ENCODE results near the gene DMWD.
"Not testable (repeated sequence)": the region's sequence is repeated elsewhere in the genome, so short reads cannot be mapped to it uniquely, and the experiment has no call there.

Gene DMWD

DNA sequence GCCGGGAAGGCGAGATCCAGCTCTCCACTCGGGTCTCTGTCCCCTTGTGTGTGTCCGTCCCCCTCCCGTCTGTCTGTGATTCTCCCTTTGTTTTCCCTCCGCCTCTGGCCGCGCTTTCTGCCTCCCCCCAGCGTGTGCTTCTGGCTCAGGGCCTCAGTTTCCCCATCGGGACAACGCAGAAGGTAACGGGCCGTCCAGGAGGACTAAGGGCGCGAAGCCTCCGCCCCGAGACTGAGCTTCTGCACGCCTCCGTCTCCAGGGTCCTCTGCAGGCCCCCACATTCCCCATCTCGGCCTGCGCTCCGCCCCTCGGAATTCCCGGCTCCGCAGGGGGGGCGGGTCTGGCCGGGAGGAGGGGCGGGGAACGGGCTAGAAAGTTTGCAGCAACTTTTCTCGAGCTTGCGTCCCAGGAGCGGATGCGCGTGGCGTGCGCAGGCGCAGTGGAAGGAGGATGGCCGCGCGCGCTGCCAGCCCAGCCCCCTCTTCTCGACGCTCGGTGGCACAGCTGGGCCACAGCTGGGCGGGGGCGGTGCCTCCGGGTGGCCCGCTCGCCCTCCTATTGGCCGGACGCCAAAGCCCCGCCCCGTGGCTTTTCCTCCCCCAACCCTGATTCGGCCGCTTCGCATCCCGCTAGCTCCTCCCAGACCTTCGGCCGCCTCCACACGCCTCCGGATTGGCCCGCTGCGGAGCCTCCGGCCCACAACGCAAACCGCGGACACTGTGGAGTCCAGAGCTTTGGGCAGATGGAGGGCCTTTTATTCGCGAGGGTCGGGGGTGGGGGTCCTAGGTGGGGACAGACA is 23.5 kb downstream of the DMWD start, which contains the start of gene SIX5:
Gene SIX5, minus strand, starts transcription at position 269 of the 799 bp plus-strand sequence. CDS start 408 bp downstream, outside the sequence.
- peak; percentile 88 to 92 (median 90) for DNase-seq

GRCh38 chr19:45768655-45768983 is 24.0 kb downstream of the DMWD start:
- DNase-seq: no peak

GRCh38 chr19:45767881-45768654 is 24.6 kb downstream of the DMWD start:
- DNase-seq: no peak

- no peak for DNase-seq
These were observed 25.2 kb downstream of the DMWD start for GRCh38 chr19:45767410-45767880.

GRCh38 chr19:45766869-45767346 is 25.7 kb downstream of the DMWD start:
- no peak for DNase-seq

GRCh38 chr19:45766296-45766868 is 26.3 kb downstream of the DMWD start:
- DNase-seq: peak in 1 of 4 experiments; percentile 20

DNA sequence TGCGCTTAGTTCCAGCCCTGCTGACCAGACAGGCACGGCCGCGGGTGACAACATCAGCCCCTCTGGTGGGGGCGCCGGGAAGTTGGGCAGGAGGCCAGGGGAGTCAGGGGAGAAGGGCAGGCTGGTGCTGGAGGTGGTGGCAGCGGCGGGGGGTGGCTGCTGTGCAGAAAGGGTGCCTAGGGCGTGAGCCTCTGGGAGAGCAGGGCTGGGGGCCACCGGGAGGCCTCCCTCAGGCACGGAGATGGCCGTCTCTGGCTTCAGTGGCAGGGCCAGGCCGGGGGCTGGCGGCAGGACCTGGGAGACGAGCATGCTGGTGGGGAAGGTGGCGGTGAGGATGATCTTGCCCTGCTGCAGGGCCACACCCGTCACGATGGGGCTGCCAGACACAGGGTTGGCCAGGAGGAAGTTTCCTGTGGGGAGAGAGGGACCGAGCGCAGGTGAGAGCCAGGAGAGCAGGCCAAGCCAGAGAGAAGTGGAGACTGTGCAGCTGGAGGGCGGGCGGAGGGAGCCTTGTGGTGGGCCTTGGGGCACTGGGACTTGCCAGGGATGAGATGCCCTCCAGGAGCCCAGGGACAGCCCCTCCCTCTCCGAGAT is 26.8 kb downstream of the DMWD start:
- DNase-seq: no peak

- no peak for DNase-seq
These were observed 27.5 kb downstream of the DMWD start for GRCh38 chr19:45764945-45765701.

GRCh38 chr19:45764475-45764874 is 28.2 kb downstream of the DMWD start:
- DNase-seq: no peak

- DNase-seq: no peak
These were observed 28.9 kb downstream of the DMWD start for GRCh38 chr19:45763691-45764294.

DNA sequence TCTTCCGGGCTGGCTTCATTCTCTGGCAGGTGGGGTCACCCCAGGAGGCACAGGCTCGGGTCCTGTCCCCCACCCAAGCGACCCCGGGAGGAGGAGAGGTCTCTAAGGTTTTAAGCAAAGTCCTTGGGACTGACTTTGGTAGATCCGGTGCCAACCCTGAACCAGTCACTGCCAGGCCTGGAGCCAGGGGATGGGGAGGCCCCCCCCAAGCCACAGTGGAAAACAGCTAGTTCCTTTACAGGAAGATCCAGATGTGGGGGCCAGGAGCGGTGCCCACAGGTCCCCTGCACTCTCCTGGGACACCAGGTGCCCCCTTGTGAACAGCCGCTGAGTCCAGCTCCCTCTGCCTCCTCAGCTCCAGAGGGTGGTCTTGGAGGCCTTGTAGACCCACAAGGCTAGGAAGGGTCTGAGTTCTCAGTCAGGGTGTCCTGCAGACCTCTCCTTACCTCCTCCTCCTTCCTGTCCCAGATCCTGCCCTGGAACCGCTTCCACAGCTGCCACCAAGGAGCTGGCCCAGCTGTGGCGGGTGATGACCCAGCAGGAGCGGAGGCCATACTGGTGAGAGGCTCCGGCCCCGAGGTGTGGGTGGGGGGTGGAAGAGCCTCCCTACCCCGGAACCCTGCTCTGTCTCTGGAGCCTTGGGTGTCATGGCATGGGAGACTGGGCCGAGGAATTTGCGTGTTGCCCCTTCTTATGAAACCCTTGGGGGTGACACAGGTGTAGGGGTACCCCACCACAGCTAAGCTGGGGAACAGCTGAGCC is 29.6 kb downstream of the DMWD start:
- DNase-seq: no peak

GRCh38 chr19:45761714-45762113 is 30.9 kb downstream of the DMWD start:
- no peak for DNase-seq

DNA sequence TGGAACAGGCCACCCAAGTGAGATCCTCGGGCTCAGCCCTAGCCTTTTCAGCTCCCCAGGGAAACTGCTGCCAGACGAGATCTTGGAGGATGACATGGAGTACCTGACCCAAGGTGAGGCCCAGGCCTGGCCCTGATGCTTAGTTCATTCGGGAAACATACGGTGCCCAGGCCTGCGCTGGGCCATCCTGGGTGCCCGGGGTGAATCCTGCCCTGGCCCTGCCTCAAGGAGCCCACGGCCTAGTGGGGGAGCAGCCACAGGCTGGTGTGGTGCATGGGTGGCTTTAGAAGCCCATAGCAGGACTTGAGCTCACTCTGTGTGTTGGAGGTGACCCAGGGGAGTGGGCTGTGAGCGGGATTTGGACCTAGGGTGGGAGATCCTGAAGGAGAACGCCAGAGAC is 33.7 kb downstream of the DMWD start:
- DNase-seq: no peak

DNA sequence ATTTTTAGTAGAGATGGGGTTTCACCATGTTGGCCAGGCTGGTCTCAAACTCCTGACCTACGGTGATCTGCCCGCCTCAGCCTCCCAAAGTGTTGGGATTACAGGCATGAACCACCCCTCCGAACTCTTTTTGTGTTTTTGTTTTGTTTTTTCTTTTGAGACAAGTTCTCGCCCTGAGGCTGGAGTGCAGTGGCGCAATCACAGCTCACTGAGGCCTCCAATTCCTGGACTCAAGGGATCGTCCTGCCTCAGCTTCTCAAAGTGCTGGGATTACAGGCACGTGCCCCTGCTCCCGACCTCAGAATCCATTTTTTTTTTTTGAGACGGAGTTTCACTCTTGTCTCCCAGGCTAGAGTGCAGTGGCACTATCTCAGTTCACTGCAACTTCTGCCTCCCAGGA is 35.0 kb downstream of the DMWD start:
- DNase-seq: no peak

DNA sequence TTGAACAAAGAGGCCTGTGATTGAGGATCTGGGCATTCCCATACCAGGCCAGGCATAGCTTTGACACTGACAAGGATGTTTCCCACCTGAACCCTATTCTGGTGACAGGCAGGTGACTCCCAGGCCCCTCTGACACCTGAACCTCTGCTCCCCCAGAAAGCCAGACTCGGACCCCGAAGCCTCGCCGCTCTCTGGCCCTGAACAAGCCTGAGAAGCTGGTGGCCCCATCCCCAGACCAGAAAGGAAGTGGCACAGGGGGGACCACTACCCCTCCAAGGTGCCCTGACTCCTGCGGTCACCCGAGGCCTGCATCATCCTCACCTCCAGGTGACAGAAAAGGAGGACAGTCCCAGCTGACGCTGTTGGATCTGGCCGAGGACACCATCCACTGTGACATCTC is 38.3 kb downstream of the DMWD start:
- no peak for DNase-seq

DNA sequence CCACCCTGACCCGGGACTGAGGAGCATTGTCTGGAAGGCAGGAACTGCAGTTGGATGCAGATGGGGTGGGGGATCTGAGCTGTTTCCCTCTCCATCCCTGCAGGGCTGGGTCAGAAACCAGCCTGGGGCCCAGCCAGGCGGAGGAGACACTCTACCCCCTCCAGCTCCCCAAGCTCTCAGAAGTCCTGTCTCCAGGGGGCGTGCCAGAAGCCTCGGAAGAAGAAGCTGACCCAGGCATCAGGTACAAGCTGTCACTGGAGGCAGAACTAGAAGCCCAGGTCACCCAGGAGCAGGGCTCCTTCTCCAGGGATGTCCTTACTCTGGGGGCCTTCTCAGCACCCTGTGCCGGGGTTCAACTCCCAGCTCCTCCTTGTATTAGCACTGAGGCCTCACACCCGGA is 39.1 kb downstream of the DMWD start:
- DNase-seq: no peak

DNA sequence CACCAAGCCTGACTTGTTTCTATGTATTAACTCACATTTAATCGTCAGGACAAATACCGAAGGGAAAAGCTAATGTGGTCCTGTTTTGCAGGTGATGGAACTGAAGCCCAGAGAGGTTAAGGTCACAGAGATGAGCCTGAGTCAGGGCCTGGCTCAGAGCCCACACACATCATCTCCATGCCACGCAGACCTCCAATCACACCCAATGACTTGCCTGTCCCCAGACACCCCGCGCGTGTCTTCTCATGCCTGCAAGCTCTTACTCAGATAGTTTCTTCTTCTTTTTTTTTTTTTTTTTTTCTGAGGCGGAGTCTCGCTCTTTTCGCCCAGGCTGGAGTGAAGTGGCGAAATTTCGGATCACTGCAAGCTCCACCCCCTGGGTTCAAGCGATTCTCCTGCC is 40.0 kb downstream of the DMWD start:
- no peak for DNase-seq

- not testable (repeated sequence) for DNase-seq
These were observed 41.2 kb downstream of the DMWD start for GRCh38 chr19:45751483-45751882.

DNA sequence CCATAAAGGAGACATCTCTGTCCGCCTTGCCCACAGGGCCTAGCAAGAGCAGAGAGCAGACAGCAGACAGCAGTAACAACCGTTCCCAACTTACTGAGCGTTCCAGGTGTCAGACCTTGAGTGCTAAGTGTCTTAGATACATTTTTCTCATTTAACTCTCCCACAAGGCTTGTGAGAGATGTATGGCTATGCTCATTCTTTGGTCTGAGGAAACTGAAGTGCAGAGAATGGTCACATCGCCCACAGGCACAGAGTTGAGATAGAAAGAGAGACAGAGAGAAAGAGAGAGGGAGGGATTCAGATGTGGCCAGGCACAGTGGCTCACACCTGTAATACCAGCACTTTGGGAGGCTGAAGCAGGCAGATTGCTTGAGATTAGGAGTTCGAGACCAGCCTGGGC is 45.1 kb downstream of the DMWD start:
- DNase-seq: no peak

- DNase-seq: no peak
These were observed 45.8 kb downstream of the DMWD start for GRCh38 chr19:45746866-45747265.

GRCh38 chr19:45745606-45746005 is 47.0 kb downstream of the DMWD start:
- DNase-seq: no peak
